IgD-negative memory B cell (primary cell): ENCODE results near the gene BRF1. TPM values are rescaled to one million over a fixed set of nuclear protein-coding genes. Genes with fewer than 3 reads are reported as not detected.
A peak's percentile ranks its signal among the peaks of the same experiment; 100 is the strongest.
"Not testable (repeated sequence)": the region's sequence is repeated elsewhere in the genome, so short reads cannot be mapped to it uniquely, and the experiment has no call there.

ENCODE experiments used
- H3K27ac Mint-ChIP-seq, 3 donors: one replicate each; pipeline ENCODE4 v1.8.0; 2020 to 2022; ENCODE audit warnings: mild to moderate bottlenecking in 3 of 3, mixed read lengths in 3 of 3, moderate library complexity in 1 of 3
- H3K27me3 Mint-ChIP-seq: one replicate; pipeline ENCODE4 v1.8.0; 2021; ENCODE audit warnings: mixed read lengths
- H3K36me3 Mint-ChIP-seq: one replicate; pipeline ENCODE4 v1.8.0; 2020; ENCODE audit warnings: mild to moderate bottlenecking, mixed read lengths
- H3K4me1 Mint-ChIP-seq, 3 donors: one replicate each; pipeline ENCODE4 v1.8.0; 2020 to 2022; ENCODE audit warnings: mixed read lengths in 3 of 3, mild to moderate bottlenecking in 1 of 3
- H3K4me3 Mint-ChIP-seq, 4 donors: one replicate each; pipeline ENCODE4 v1.8.0; 2020 to 2022; ENCODE audit warnings: mild to moderate bottlenecking in 4 of 4, mixed read lengths in 4 of 4, moderate library complexity in 3 of 4
- H3K9me3 Mint-ChIP-seq, 3 donors: one replicate each; pipeline ENCODE4 v1.8.0; 2020 to 2021; ENCODE audit warnings: mixed read lengths in 3 of 3, mild to moderate bottlenecking in 1 of 3
- polyA plus RNA-seq: library from polyadenylated mRNA; unstranded; fragments of 300-500 nt; fragmentation: Illumina TruSeq; gene quantifications from one replicate; pipeline ENCODE4 v1.2.3, GENCODE V29; 2021

The BRF1 gene
- polyA plus RNA-seq, 1 donor from 2014 or later = 8.4 TPM

DNA sequence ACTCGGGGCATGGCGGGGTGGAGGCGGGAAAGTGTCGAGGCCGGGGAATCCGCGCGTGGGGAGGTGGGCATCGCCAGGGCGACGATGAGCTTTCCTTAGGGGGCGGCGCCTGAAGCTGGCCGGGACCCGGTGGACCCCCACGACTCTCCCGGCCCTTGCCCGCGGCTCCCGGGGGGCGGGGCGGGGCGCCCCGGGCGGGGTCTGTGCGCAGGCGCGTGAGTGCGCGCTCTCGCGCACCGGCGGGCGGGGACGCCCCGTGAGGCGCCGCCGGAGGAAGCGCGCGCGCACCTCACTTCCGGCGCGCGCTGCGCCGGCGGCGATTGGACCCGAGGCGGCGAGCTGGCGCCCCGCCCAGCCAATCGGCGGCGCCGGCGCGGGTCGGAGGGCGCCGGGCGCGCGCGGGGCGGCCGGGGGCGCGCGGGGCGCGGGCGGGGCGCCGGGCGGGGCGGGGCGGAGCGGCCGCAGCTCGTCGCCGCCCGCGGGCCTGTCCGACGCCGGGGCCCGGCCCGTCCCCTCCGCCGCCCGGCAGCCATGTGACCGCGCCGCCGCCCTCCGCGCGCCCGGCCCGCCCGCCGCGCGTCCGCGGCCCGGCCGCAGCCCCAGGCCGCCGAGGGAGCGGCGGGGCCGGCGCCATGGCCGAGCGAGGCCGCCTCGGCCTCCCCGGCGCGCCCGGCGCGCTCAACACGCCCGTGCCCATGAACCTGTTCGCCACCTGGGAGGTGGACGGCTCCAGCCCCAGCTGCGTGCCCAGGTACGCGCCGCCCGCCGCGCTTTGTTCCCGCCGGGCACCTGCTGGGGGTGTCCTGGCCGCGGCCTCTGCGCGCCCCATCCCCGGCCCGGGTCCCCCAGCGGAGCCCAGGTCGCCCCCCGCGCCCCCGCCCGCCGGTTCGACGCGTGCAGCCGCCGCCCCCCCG, 13.7 kb upstream of the BRF1 start, which contains the start of gene PACS2:
PACS2 (plus strand) TSS at position 462 of the 914 bp plus-strand sequence; CDS start at position 633, 171 bp downstream.
- Mint-ChIP-seq H3K9me3 (no peaks in the 10 kb centered on the region), H3K36me3 (no peaks in the 10 kb centered on the region), H3K4me3 (peak within 1 kb of the TSS; percentile 87 to 95 (median 92))

DNA sequence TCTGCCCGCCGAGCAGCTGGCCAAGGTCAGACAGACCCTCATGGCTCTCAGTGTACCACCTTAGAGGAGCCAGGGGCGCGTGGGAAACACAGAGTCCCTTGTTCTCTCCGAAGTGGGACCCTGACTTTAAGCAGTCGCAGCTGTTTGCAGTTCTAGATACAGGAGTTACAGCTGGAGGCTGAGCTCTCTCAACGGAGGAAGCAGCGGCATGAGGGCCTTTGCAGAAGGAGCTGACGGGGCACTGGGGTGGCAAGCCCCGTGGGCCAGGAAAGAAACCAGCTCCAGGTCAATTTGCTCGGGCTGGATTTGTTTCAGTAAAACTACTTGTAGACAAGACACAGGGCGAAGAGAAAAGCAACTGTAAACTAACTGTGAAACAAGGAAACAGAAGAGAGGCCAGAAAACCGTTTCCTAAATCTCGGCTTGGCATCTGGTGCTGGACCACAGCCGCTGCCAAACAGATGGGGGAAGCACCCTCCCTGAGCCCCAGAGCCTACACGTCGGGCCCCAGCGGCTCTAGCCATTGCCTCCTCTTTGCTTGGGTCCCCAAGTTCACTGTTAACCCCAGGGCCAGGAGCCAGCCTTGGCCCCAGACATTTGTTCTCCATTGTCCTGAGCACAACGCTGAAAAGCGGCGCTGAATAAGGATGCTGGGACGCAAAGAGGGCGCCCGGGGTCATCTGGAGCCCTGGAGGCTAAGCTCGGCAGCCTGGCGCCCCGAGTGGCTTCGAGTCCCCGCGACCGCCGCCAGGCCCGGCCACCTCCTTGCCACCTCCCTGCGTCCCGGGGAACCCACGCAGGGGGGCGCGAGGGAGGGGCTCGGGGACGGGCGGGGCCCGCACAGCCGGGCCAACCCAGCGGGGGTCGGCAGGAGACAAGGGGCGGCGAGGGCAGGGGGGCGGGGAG, 12.8 kb upstream of the BRF1 start:
- peak overlapping the region; percentile 82 to 95 (median 88) for H3K4me3 Mint-ChIP-seq
- no peaks in the 10 kb centered on the region for H3K9me3 Mint-ChIP-seq
- H3K4me1 Mint-ChIP-seq = peaks cover 9 to 10% (median 9%) of the 10 kb centered on the region in 3 donors
- H3K36me3 Mint-ChIP-seq = no peaks in the 10 kb centered on the region
- peak overlapping the region in 2 of 3 donors; percentile 83 to 94 for H3K27ac Mint-ChIP-seq
- H3K27me3 Mint-ChIP-seq = no peaks in the 10 kb centered on the region

More for the DNA sequence above, 13.7 kb upstream of the BRF1 start, which contains the start of gene PACS2:
- Mint-ChIP-seq H3K4me1 (peaks cover 9 to 11% (median 10%) of the 10 kb centered on the region in 3 donors), H3K27me3 (no peaks in the 10 kb centered on the region), H3K27ac (peak within 1 kb of the TSS; percentile 92 to 94 (median 93))

DNA sequence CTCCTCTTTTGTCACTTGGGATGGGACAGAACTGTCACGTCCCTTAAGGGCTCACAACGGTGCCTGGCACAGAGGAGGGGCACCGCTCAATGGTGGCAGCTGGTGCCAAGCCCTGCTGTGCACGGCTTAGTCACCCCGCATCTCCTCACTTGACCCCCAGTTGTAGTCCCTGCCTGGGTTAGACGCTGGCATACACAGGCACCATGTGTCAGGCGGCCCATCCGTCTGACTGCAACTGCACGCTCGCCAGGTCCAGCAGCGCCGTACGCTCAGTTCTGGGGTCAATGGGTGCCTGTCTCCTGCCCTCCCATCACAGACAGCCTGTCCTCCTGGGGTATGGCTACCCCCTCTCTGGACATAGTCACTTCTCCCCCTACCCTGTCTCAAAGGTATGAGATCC, 12.2 kb upstream of the BRF1 start:
- Mint-ChIP-seq H3K27me3 (no peaks in the 10 kb centered on the region), H3K36me3 (no peaks in the 10 kb centered on the region), H3K4me3 (peak overlapping the region in 1 of 4 donors; percentile 95), H3K9me3 (no peaks in the 10 kb centered on the region), H3K27ac (peak overlapping the region in 1 of 3 donors; percentile 94), H3K4me1 (peaks cover 9 to 10% (median 9%) of the 10 kb centered on the region in 3 donors)

DNA sequence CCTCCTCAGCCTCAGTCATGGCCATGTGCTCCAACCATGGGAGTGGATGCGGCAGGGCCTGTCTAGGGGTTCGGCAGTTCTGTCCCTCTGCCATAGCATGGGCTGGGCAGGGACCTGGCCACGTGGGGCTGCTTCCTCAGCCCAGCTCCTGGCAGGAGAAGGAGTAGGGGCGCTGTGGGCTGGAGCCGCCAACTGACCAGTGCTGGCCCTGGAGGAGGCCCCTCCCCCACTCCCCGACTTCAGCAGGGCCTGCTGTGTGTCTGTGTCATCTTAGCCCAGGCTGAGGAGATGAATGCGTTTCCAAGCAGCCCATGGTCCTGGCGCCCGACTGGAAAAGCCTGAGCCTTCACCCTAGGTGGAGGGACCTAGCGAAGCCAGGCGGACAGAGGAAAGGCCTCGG, 11.0 kb upstream of the BRF1 start:
- Mint-ChIP-seq H3K9me3 (no peaks in the 10 kb centered on the region), H3K4me1 (peaks cover 9 to 13% (median 10%) of the 10 kb centered on the region in 3 donors), H3K36me3 (no peaks in the 10 kb centered on the region), H3K4me3 (no peak overlapping the region), H3K27ac (no peak overlapping the region), H3K27me3 (no peaks in the 10 kb centered on the region)

- H3K36me3 Mint-ChIP-seq = no peaks in the 10 kb centered on the region
- H3K27me3 Mint-ChIP-seq = no peaks in the 10 kb centered on the region
- no peak overlapping the region for H3K27ac Mint-ChIP-seq
- H3K4me3 Mint-ChIP-seq = peak overlapping the region in 2 of 4 donors; percentile 27 to 71
- H3K4me1 Mint-ChIP-seq = peaks cover 5 to 10% (median 9%) of the 10 kb centered on the region in 3 donors
- no peaks in the 10 kb centered on the region for H3K9me3 Mint-ChIP-seq
Measured at GRCh38 chr14:105309371-105309770, 8.6 kb upstream of the BRF1 start.

- peak overlapping the region in 1 of 3 donors; percentile 59 for H3K27ac Mint-ChIP-seq
- H3K27me3 Mint-ChIP-seq = no peaks in the 10 kb centered on the region
- H3K36me3 Mint-ChIP-seq = no peaks in the 10 kb centered on the region
- H3K4me3 Mint-ChIP-seq = peak overlapping the region in 1 of 4 donors; percentile 68
- no peaks in the 10 kb centered on the region for H3K9me3 Mint-ChIP-seq
- peaks cover 6 to 7% (median 7%) of the 10 kb centered on the region in 3 donors for H3K4me1 Mint-ChIP-seq
Measured at GRCh38 chr14:105307052-105307727, 6.4 kb upstream of the BRF1 start.

GRCh38 chr14:105305791-105306190, 5.0 kb upstream of the BRF1 start:
- Mint-ChIP-seq H3K27ac (no peak overlapping the region), H3K4me3 (no peak overlapping the region), H3K36me3 (no peaks in the 10 kb centered on the region), H3K4me1 (peaks cover 6 to 9% (median 7%) of the 10 kb centered on the region in 3 donors), H3K9me3 (no peaks in the 10 kb centered on the region), H3K27me3 (no peaks in the 10 kb centered on the region)

DNA sequence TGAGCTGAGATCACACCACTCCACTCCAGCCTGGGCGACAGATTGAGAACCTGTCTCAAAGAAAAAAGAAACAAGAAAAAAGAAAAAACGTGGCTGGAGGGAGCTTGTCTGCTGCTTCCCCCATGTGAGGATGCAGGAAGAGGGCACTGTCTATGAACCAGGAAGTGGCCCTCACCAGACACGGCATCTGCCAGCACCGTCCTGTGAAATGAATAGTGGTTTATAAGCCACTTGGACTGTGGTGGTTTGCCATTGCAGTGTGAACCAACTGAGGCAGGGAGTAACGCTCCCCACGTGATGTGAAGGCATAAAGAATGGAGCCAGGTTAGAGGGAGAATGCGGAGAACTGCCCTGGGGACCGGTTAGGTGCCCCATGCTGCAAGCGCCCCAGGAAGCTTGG, 4.5 kb upstream of the BRF1 start:
- no peaks in the 10 kb centered on the region for H3K36me3 Mint-ChIP-seq
- H3K27ac Mint-ChIP-seq = no peak overlapping the region
- peak overlapping the region in 1 of 4 donors; percentile 23 for H3K4me3 Mint-ChIP-seq
- peaks cover 6 to 9% (median 7%) of the 10 kb centered on the region in 3 donors for H3K4me1 Mint-ChIP-seq
- no peaks in the 10 kb centered on the region for H3K27me3 Mint-ChIP-seq
- no peaks in the 10 kb centered on the region for H3K9me3 Mint-ChIP-seq

DNA sequence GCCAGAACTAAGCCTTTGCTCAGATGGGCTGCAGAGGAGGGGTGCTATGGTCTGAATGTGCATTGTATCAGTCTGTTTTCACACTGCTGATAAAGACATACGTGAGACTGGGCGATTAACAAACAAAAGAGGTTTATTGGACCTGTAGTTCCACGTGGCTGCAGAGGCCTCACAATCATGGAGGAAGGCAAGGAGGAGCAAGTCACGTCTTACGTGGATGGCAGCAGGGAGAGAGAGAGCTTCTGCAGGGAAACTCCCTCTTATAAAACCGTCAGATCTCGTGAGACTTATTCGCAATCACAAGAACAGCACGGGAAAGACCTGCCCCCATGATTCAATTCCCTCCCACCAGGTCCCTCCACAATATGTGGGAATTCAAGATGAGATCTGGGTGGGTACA, 3.8 kb upstream of the BRF1 start:
- peak overlapping the region in 2 of 4 donors; percentile 23 to 35 for H3K4me3 Mint-ChIP-seq
- H3K36me3 Mint-ChIP-seq = no peaks in the 10 kb centered on the region
- peaks cover 8 to 13% (median 11%) of the 10 kb centered on the region in 3 donors for H3K4me1 Mint-ChIP-seq
- H3K27ac Mint-ChIP-seq = no peak overlapping the region
- H3K9me3 Mint-ChIP-seq = no peaks in the 10 kb centered on the region
- H3K27me3 Mint-ChIP-seq = no peaks in the 10 kb centered on the region

DNA sequence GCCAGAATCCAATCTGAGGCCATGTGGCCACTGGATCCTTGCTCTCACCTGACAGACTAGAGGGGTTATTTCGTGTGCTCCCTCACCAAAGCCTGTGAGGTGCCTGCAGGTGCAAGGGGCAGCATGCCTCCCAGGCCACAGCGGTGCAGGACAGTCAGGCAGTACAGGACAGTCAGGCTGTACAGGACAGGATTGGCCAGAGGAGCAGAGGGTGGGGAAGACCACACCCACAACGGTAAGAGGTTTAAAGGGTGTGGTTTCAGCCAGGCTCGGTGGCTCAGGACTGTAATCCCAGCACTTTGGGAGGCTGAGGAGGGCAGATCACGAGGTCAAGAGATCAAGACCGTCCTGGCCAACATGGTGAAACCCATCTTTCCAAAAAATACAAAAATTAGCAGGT, 3.1 kb upstream of the BRF1 start:
- peaks cover 9 to 15% (median 14%) of the 10 kb centered on the region in 3 donors for H3K4me1 Mint-ChIP-seq

DNA sequence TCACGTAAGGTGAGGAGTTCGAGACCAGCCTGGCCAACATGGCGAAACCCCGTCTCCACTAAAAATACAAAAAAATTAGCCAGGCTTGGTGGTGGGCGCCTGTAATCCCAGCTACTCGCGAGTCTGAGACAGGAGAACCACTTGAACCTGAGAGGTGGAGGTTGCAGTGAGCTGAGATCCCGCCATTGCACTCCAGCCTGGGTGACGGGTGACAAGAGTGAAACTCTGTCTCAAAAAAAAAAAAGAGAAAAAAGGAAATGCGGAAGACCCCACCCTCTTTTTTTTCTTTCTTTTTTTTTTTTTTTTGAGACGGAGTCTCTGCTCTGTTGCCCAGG, 1.1 kb upstream of the BRF1 start:
- peaks cover 9 to 14% (median 11%) of the 10 kb centered on the region in 3 donors for H3K4me1 Mint-ChIP-seq
- H3K36me3 Mint-ChIP-seq, H3K9me3 Mint-ChIP-seq, H3K27me3 Mint-ChIP-seq: not testable (repeated sequence)
- H3K4me3 Mint-ChIP-seq = peak overlapping the region; percentile 83 to 97 (median 92)
- peak overlapping the region; percentile 87 to 93 (median 90) for H3K27ac Mint-ChIP-seq

More for the DNA sequence above, 3.1 kb upstream of the BRF1 start:
- H3K4me3 Mint-ChIP-seq = peak overlapping the region in 1 of 4 donors; percentile 63
- no peaks in the 10 kb centered on the region for H3K27me3 Mint-ChIP-seq
- H3K27ac Mint-ChIP-seq = no peak overlapping the region
- H3K36me3 Mint-ChIP-seq = no peaks in the 10 kb centered on the region
- no peaks in the 10 kb centered on the region for H3K9me3 Mint-ChIP-seq

- peak overlapping the region; percentile 87 to 95 (median 93) for H3K27ac Mint-ChIP-seq
- H3K36me3 Mint-ChIP-seq = no peaks in the 10 kb centered on the region
- H3K9me3 Mint-ChIP-seq = no peaks in the 10 kb centered on the region
- peaks cover 9 to 14% (median 11%) of the 10 kb centered on the region in 3 donors for H3K4me1 Mint-ChIP-seq
- peak overlapping the region; percentile 83 to 97 (median 92) for H3K4me3 Mint-ChIP-seq
- H3K27me3 Mint-ChIP-seq = no peaks in the 10 kb centered on the region
Measured at GRCh38 chr14:105301103-105301914, 508 bp upstream of the BRF1 start.

- peaks cover 9 to 11% (median 10%) of the 10 kb centered on the region in 3 donors for H3K4me1 Mint-ChIP-seq
- H3K4me3 Mint-ChIP-seq = peak overlapping the region; percentile 77 to 90 (median 84)
- peak overlapping the region; percentile 3 to 63 (median 19) for H3K27ac Mint-ChIP-seq
- no peaks in the 10 kb centered on the region for H3K27me3 Mint-ChIP-seq
- H3K9me3 Mint-ChIP-seq = no peaks in the 10 kb centered on the region
- H3K36me3 Mint-ChIP-seq = no peaks in the 10 kb centered on the region
Measured at GRCh38 chr14:105299654-105300541, 903 bp downstream of the BRF1 start.
